ENCODE results near the gene COG4. TPM values are rescaled to one million over a fixed set of nuclear protein-coding genes. Genes with fewer than 3 reads are reported as not detected.
A peak's percentile ranks its signal among the peaks of the same experiment; 100 is the strongest.

The COG4 gene
- total and polyA plus RNA-seq, 10 donors: 40.8 to 85.4 (median 58.8) TPM

- WGBS, 5 donors: 81 to 96% (median 93%) methylated on average over 3 of the region's 3 CpGs
- Histone ChIP-seq H3K36me3 (peaks cover 0 to 100% (median 81%) of the 10 kb centered on the region in 6 donors), H3K27ac (no peak overlapping the region), H3K4me3 (no peak overlapping the region), H3K27me3 (replicated peaks in 1 of 7) (no peaks in the 10 kb centered on the region), H3K4me1 (no peaks in the 10 kb centered on the region), H3K9me3 (no peaks in the 10 kb centered on the region)
- DNase-seq: no peak
- intact Hi-C loops (cut with DNase I; ENCODE audit: low total_unique reads): no loop called here
- TF ChIP-seq POLR2A (IDR thresholded peaks at IDR 0.05): no peak
- TF ChIP-seq, protein P1, sequence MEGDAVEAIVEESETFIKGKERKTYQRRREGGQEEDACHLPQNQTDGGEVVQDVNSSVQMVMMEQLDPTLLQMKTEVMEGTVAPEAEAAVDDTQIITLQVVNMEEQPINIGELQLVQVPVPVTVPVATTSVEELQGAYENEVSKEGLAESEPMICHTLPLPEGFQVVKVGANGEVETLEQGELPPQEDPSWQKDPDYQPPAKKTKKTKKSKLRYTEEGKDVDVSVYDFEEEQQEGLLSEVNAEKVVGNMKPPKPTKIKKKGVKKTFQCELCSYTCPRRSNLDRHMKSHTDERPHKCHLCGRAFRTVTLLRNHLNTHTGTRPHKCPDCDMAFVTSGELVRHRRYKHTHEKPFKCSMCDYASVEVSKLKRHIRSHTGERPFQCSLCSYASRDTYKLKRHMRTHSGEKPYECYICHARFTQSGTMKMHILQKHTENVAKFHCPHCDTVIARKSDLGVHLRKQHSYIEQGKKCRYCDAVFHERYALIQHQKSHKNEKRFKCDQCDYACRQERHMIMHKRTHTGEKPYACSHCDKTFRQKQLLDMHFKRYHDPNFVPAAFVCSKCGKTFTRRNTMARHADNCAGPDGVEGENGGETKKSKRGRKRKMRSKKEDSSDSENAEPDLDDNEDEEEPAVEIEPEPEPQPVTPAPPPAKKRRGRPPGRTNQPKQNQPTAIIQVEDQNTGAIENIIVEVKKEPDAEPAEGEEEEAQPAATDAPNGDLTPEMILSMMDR (IDR thresholded peaks at IDR 0.05 in 8 of 11, conservative IDR thresholded peaks at IDR 0.05 in 3 of 11): no peak
- TF ChIP-seq POLR2AphosphoS5 (IDR thresholded peaks at IDR 0.05): no peak
Observed at GRCh38 chr16:70493802-70494201, 29.6 kb downstream of the COG4 start.

- Histone ChIP-seq H3K27me3 (replicated peaks in 1 of 7) (no peaks in the 10 kb centered on the region), H3K36me3 (peaks cover 0 to 100% (median 68%) of the 10 kb centered on the region in 6 donors), H3K4me3 (no peak overlapping the region), H3K9me3 (no peaks in the 10 kb centered on the region), H3K27ac (no peak overlapping the region), H3K4me1 (no peaks in the 10 kb centered on the region)
- TF ChIP-seq, protein P1 (IDR thresholded peaks at IDR 0.05 in 8 of 11, conservative IDR thresholded peaks at IDR 0.05 in 3 of 11): no peak
- TF ChIP-seq POLR2AphosphoS5 (IDR thresholded peaks at IDR 0.05) (no peak), POLR2A (IDR thresholded peaks at IDR 0.05) (no peak)
- intact Hi-C loops (cut with DNase I; ENCODE audit: low total_unique reads): no loop called here
- DNase-seq: peak; percentile 7
- 51 to 64% (median 58%) methylated on average over 6 of the region's 6 CpGs for WGBS, 5 donors
Observed at GRCh38 chr16:70490261-70490660, 33.1 kb downstream of the COG4 start.

GRCh38 chr16:70484867-70485266 lies 38.5 kb downstream of the COG4 start:
- WGBS, 5 donors: 90 to 96% (median 94%) methylated on average over 2 of the region's 2 CpGs
- Histone ChIP-seq H3K9me3 (no peaks in the 10 kb centered on the region), H3K27ac (no peak overlapping the region), H3K4me1 (no peaks in the 10 kb centered on the region), H3K4me3 (no peak overlapping the region), H3K36me3 (peaks cover 0 to 98% (median 71%) of the 10 kb centered on the region in 6 donors), H3K27me3 (replicated peaks in 1 of 7) (no peaks in the 10 kb centered on the region)
- intact Hi-C loops (cut with DNase I; ENCODE audit: low total_unique reads): no loop called here
- TF ChIP-seq POLR2AphosphoS5 (IDR thresholded peaks at IDR 0.05) (no peak), POLR2A (IDR thresholded peaks at IDR 0.05) (no peak)
- TF ChIP-seq, protein P1 (IDR thresholded peaks at IDR 0.05 in 8 of 11, conservative IDR thresholded peaks at IDR 0.05 in 3 of 11): no peak
- DNase-seq: no peak

GRCh38 chr16:70483426-70483825 lies 39.9 kb downstream of the COG4 start:
- Histone ChIP-seq H3K27ac (no peak overlapping the region), H3K36me3 (peaks cover 0 to 98% (median 75%) of the 10 kb centered on the region in 6 donors), H3K4me3 (no peak overlapping the region), H3K27me3 (replicated peaks in 1 of 7) (no peaks in the 10 kb centered on the region), H3K4me1 (peaks cover 0 to 11% (median 6%) of the 10 kb centered on the region in 6 donors), H3K9me3 (no peaks in the 10 kb centered on the region)
- WGBS, 5 donors: 63 to 94% (median 83%) methylated on average over 5 of the region's 5 CpGs
- intact Hi-C loops (cut with DNase I; ENCODE audit: low total_unique reads): no loop called here
- TF ChIP-seq, protein P1 (IDR thresholded peaks at IDR 0.05 in 8 of 11, conservative IDR thresholded peaks at IDR 0.05 in 3 of 11): no peak
- TF ChIP-seq POLR2A (IDR thresholded peaks at IDR 0.05) (no peak), POLR2AphosphoS5 (IDR thresholded peaks at IDR 0.05) (no peak)
- no peak for DNase-seq
